ENCODE measurements around the gene MLLT1. TPM values are rescaled to one million over a fixed set of nuclear protein-coding genes. Genes with fewer than 3 reads are reported as not detected.

Gene MLLT1
- total RNA-seq, 4 donors from 2014 or later = 13.9 to 37.7 (median 24.4) TPM

DNA sequence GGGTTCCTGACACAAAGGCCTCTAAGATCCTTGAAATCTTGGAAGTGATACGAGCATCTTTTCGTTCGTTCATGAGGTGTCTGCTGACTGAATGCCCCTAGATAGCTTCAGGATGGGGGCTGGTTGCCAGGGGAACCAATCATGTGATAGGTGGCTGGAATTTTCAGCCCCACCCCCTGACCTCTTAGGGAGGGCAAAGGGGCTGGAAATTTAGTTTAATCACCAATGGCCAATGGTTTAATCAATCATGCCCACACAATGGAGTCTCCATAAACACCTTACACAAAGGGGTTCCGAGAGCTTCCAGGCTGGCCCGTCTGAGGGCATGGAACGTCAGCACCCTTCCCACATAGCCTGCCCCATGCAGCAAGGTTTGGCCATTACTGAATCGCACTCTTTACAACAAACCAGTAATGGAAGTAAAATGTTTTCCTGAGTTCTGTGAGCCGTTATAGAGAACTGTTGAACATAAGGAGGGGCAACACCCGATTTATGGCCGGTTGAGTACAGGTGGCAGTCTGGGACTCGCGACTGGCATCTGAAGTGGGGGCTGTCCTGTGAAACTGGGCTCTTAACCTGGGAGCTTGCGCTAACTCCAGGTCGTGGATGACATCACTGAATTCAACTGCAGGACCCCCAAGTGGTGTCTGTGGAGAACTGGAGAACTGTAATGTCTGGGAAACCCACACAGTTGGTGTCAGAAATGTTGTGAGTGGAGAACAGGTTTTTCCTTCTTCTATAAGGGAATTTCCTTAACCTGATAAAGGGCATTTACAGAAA lies 25.6 kb downstream of the MLLT1 start:
- H3K27me3 ChIP-seq = no peaks in the 10 kb centered on the region
- no peak for DNase-seq
- peaks cover 25 to 32% of the 10 kb centered on the region in 2 donors for H3K4me1 ChIP-seq
- in situ Hi-C loops (cut with MboI; ENCODE audit: low sequenced_read_pairs in 4 of 4) (no loop called here), intact Hi-C loops (cut with DNase I; ENCODE audit: low total_unique reads) (no loop called here)
- no peak overlapping the region for H3K27ac ChIP-seq
- TF ChIP-seq, protein P1, sequence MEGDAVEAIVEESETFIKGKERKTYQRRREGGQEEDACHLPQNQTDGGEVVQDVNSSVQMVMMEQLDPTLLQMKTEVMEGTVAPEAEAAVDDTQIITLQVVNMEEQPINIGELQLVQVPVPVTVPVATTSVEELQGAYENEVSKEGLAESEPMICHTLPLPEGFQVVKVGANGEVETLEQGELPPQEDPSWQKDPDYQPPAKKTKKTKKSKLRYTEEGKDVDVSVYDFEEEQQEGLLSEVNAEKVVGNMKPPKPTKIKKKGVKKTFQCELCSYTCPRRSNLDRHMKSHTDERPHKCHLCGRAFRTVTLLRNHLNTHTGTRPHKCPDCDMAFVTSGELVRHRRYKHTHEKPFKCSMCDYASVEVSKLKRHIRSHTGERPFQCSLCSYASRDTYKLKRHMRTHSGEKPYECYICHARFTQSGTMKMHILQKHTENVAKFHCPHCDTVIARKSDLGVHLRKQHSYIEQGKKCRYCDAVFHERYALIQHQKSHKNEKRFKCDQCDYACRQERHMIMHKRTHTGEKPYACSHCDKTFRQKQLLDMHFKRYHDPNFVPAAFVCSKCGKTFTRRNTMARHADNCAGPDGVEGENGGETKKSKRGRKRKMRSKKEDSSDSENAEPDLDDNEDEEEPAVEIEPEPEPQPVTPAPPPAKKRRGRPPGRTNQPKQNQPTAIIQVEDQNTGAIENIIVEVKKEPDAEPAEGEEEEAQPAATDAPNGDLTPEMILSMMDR (IDR thresholded peaks at IDR 0.05 in 4 of 5, conservative IDR thresholded peaks at IDR 0.05 in 1 of 5) = no peak
- no peak for TF ChIP-seq POLR2A (IDR thresholded peaks at IDR 0.05)
- H3K36me3 ChIP-seq = no peaks in the 10 kb centered on the region
- H3K4me3 ChIP-seq = no peak overlapping the region
- no peak for ATAC-seq
- no peaks in the 10 kb centered on the region for H3K9me3 ChIP-seq

DNA sequence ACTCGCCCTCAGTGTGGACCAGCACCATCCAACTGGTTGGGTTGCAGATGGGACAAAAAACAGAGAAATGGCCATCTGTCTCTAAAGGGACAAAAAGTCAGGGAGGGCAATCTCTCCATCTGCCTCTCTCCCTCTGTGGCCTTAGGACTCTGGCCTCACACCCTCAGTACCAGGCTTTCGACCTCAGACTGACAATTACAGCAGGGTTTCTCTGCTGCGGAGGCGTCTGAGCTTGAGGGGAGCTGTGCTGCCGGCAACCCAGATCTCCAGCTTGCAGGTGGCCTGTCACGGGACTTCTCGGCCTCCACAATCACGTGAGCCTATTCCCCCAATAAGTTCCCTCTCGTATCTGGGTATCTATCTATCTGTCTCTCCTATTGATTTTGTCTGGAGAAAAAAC lies 27.7 kb downstream of the MLLT1 start:
- in situ Hi-C loops (cut with MboI; ENCODE audit: low sequenced_read_pairs in 4 of 4) = no loop called here

DNA sequence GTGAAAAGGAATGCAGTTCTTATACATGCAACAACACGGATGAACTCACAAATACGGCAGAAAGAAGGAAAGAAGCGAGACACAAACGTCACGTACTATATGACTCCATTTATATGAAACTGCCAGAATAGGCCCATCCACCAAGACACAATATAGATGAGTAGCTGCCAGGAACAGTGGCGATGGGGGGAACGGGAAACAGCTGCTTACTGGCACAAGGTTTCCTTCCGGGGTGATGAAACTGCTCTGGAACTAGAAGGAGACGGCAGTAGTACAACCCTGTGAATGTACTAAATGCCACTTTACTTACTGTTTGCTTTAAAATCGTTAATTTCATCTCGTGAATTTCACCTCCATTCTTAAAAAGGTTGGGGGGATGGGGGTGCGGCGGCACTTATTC lies 28.9 kb downstream of the MLLT1 start:
- Histone ChIP-seq H3K4me3 (no peak overlapping the region), H3K4me1 (peaks cover 31 to 37% of the 10 kb centered on the region in 2 donors), H3K27me3 (no peaks in the 10 kb centered on the region), H3K9me3 (no peaks in the 10 kb centered on the region), H3K36me3 (no peaks in the 10 kb centered on the region), H3K27ac (no peak overlapping the region)
- in situ Hi-C loops (cut with MboI; ENCODE audit: low sequenced_read_pairs in 4 of 4) (no loop called here), intact Hi-C loops (cut with DNase I; ENCODE audit: low total_unique reads) (no loop called here)
- DNase-seq (no peak), ATAC-seq (no peak)
- no peak for TF ChIP-seq POLR2A (IDR thresholded peaks at IDR 0.05)

More for the DNA sequence above, 27.7 kb downstream of the MLLT1 start:
- Histone ChIP-seq H3K36me3 (no peaks in the 10 kb centered on the region), H3K4me3 (no peak overlapping the region), H3K27me3 (no peaks in the 10 kb centered on the region), H3K27ac (no peak overlapping the region), H3K9me3 (no peaks in the 10 kb centered on the region), H3K4me1 (peaks cover 31 to 37% of the 10 kb centered on the region in 2 donors)
- ATAC-seq (no peak), DNase-seq (no peak)
- intact Hi-C loops (cut with DNase I; ENCODE audit: low total_unique reads) = no loop called here
- TF ChIP-seq POLR2A (IDR thresholded peaks at IDR 0.05) = no peak
- TF ChIP-seq, protein P1 (IDR thresholded peaks at IDR 0.05 in 4 of 5, conservative IDR thresholded peaks at IDR 0.05 in 1 of 5) = no peak

GRCh38 chr19:6250024-6250615 lies 29.7 kb downstream of the MLLT1 start:
- no peaks in the 10 kb centered on the region for H3K27me3 ChIP-seq
- in situ Hi-C loops (cut with MboI; ENCODE audit: low sequenced_read_pairs in 4 of 4) (no loop called here), intact Hi-C loops (cut with DNase I; ENCODE audit: low total_unique reads) (no loop called here)
- no peak overlapping the region for H3K27ac ChIP-seq
- peaks cover 31 to 37% of the 10 kb centered on the region in 2 donors for H3K4me1 ChIP-seq
- no peak for DNase-seq
- ATAC-seq = no peak
- no peaks in the 10 kb centered on the region for H3K9me3 ChIP-seq
- H3K36me3 ChIP-seq = no peaks in the 10 kb centered on the region
- TF ChIP-seq, protein P1 (IDR thresholded peaks at IDR 0.05 in 4 of 5, conservative IDR thresholded peaks at IDR 0.05 in 1 of 5) = no peak
- no peak for TF ChIP-seq POLR2A (IDR thresholded peaks at IDR 0.05)
- H3K4me3 ChIP-seq = no peak overlapping the region

DNA sequence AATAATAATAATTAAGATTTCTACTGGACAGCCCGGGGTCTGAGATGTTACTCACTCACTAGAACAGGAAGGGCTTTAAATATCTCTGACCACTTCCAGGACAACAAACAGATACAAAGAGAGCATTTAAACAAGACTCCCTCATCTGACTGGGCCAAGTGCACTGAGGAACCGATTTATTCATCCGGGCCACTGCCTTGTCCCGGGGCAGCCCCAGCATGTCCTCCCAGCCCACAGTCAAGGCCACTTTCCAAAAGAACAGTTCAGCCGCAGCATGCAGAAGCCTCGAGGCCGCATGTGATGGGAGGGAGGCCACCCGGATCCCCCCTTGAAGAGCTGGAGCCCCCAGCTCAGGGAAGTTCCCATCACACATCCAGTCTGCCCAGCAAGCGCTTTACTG lies 30.5 kb downstream of the MLLT1 start:
- Histone ChIP-seq H3K27ac (no peak overlapping the region), H3K36me3 (no peaks in the 10 kb centered on the region), H3K9me3 (no peaks in the 10 kb centered on the region), H3K27me3 (no peaks in the 10 kb centered on the region), H3K4me3 (no peak overlapping the region), H3K4me1 (peaks cover 34 to 37% of the 10 kb centered on the region in 2 donors)
- DNase-seq (no peak), ATAC-seq (no peak)
- no peak for TF ChIP-seq POLR2A (IDR thresholded peaks at IDR 0.05)
- TF ChIP-seq, protein P1 (IDR thresholded peaks at IDR 0.05 in 4 of 5, conservative IDR thresholded peaks at IDR 0.05 in 1 of 5) = no peak
- intact Hi-C loops (cut with DNase I; ENCODE audit: low total_unique reads) (no loop called here), in situ Hi-C loops (cut with MboI; ENCODE audit: low sequenced_read_pairs in 4 of 4) (no loop called here)

Measured in gastrocnemius medialis (tissue), 4 donors.